NCI-H2196 treated with DMSO at 0.1 percent for 48 hours (cell line): ENCODE results near the gene TBL1XR1.

Source experiments
- DNase-seq: peaks from one replicate; lab custom pipeline; 2025; ENCODE audit not compliant: unreplicated experiment; lab: John Stamatoyannopoulos, UW

TBL1XR1 gene

DNA sequence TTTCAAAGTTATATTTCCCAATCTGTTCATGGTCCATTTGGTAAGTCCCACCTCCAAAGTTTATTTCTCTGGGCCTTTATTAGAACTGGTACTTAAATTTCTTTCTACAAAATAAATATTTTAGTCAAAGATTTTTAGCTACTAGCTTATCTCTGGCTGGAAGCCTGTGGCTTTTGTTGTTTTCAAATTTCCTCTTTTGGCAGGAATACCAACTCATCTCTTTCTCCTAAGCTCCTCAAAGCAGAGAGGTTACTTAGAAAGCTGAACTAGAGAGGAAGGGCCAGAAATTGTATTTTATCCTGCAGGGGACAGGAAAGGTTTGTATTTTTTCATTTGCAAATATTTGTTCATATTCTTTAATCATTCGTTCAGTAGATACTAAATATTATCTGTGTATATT, 227.8 kb downstream of the TBL1XR1 start:
- DNase-seq: no peak
